SK-N-MC (cell line): ENCODE measurements around the gene APOC3.

Experiments
- EZH2 ChIP-seq: fragments of 200-600 bp; sonication (generic); IDR thresholded peaks from one replicate; pipeline ENCODE4 v1.6.1; 2017; ENCODE audit warnings: antibody characterized with exemption
- POLR2AphosphoS5 ChIP-seq: IDR thresholded peaks from 2 replicates; pipeline ENCODE4 v1.6.1; 2012; ENCODE audit warnings: mild to moderate bottlenecking, low read depth, low read length, borderline replicate concordance

- TF ChIP-seq POLR2AphosphoS5 (no peak), EZH2 (no peak)
Observed at GRCh38 chr11:116859175-116859574, 29.5 kb downstream of the APOC3 start.
